Stimulated activated CD4-positive, alpha-beta T cell treated with anti-CD3 and anti-CD28 coated beads, TNF-alpha, amount 100 ng/mL, for 24 hours (primary cell): ENCODE results near the gene GSG1L.
"Not testable (repeated sequence)": the region's sequence is repeated elsewhere in the genome, so short reads cannot be mapped to it uniquely, and the experiment has no call there.

ENCODE experiments used
- DNase-seq, 3 experiments: peaks; one replicate each; pipeline ENCODE4 v3.0.0-alpha.2; 2020; ENCODE audit warnings: low read depth in 3 of 3

GSG1L gene

DNA sequence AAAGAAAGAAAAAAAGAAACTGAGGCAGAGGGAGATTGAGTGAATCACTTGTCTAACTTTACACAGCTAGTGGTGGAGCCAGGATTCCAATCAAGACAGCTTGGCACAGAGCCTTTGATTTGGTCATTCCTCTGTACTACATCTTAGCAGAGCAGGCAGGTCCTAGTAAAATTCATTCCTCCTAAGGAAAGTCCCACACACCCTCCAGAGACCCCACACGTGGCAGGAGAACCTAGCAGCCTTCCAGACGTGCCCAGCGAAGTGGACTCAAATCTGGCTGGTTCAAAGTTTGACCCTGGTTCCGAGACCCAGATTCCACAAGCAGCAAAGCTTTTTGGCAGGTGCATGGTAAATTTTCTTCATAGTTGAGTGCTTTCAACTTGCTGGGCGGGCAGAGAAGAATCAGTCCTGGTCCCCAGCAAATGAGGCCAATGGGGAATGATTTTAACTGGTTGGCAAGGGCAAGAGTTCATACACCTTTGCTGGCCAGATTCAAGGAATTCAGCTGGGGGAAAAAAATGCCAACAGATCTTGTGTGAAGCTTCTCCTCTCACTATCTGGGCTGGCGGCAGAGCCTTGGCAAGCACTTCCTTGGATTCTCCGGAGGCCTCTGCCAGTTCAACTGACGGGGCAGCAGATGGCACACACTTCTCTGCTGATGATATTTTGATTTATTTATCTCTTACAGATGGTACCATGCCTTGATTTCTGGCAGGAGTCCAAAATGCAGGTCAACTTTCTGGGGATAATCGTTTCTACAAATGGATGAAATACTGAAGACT is 82.4 kb downstream of the GSG1L start:
- no peak for DNase-seq

DNA sequence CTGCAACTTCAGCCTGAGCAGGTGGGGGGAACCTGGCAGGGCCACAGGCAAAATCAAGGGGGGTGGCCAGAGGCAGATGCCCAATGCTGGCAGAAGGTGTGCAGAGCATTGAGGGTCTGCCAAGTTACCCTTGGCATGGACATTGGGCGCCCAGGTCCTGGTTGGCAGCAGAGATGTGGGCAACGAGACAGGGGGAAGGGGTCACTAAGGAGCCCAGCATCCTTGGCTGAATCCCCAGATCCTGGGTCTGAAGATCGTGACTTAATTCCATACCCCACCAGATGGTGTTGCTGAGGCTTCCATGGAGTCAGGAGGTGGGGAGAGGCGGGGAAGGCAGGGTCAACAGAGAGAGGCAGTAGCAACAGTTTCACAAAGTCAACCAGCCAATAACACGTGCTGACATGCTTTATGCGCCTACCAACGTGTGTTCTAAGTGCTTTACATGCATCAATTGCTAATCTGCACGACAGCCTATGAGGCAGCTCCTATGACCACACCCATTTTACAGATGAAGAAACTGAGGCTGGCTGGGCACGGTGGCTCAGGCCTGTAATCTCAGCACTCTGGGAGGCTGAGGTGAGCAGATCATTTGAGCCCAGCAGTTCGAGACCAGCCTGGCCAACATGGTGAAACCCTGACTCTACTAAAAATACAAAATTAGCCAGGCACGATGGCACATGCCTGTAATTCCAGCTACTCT is 83.3 kb downstream of the GSG1L start:
- no peak for DNase-seq

DNA sequence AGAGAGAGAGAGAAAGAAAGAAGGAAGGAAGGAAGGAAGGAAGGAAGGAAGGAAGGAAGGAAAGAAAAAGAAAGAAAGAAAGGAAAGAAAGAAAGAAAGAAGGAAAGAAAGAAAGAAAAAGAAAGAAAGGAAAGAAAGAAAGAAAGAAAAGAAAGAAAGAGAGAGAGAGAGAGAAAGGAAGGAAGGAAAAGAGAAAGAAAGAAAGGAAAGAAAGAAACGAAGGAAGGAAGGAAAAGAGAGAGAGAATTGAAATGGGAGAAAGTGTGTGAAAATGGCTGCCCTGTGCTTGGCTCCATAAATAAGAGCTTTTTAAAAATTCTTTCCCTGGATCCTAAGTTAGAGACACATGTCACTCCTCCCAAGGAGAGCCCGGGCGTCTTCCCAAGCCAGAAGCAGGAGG is 83.8 kb downstream of the GSG1L start:
- not testable (repeated sequence) for DNase-seq

DNA sequence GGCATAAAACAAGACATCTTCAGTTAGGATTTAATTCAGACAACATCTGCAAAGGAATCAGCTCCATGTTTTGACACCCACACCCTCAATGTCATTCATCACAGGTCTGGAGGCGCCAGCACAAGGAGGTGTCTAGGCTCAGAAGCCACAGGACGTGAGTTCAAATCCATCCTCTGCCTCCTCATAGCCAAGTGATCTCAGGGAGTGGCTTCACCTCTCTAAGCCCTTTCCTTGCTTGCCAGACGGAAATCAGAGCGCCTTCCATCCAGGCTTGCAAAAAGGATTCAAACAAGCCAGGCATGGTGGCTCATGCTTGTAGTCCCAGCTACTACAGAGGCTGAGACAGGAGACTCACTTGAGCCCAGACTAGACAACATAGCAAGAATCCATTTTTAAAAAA is 84.6 kb downstream of the GSG1L start:
- DNase-seq: no peak

DNA sequence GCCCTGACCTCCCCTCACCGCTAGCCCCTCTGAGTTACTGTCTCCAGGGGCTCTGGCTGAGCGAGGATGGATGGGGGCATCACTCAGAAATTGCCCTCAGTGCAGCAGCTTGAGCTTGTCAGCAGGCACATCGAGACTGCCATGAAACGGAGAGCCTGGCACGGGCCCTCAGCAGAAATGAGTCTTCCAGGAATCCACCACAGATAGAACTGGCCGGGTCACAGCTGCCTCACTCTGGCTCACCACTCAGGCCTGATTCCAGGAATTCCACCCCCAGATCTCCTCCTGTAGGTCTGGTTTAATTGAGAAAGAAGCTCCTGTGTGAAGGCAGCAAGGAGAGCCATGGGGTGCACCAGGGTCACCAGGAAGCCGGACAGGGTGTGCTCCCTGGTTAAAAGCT is 85.5 kb downstream of the GSG1L start:
- DNase-seq: no peak

DNA sequence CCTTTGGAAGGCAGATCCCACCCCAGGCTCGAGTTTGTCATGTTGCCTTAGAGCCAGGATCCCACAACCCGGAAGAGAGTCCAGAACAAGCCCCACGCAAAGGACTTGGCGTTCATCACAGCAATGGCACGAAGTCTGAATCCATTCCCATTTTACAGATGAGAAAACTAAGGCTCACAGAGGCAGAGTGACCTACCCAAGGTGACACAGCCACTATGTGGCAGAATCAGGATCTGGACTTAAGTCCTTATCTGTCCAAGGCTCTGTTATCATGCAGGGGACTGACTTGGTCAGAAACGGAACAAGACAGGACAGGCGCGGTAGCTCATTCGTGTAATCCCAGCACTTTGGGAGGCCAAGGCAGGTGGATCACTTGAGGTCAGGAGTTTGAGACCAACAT is 86.5 kb downstream of the GSG1L start:
- no peak for DNase-seq

DNA sequence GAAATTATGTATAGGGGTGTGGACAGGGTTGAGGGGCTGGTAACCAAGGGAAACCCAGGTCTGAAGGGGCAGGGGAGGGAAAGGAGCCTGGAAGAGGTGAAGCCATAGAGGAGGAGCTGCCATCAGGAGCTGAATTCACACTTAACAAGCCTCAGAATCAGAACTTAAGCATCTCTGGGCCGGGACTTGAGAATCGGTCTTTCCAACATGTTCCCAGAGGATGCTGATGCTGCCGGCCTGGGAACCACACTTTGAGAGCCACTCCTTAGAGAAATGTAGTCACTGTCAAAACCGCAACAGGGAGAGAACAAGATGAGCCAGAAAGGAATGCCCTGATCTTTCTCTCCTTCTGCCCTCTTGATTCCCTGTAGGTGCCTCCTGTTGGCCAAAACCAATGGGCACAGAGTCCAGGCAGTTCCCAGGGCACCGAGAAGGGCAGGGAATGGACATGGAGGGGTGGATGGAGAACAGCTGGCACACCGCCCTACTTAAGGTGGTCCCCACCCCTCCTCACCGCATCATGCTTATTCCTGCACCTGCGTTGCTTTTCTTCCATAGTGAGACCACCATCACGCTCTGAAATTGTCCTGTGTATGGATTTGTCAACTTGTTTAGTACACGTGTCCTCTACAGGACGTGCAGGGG is 88.5 kb downstream of the GSG1L start:
- DNase-seq: no peak

DNA sequence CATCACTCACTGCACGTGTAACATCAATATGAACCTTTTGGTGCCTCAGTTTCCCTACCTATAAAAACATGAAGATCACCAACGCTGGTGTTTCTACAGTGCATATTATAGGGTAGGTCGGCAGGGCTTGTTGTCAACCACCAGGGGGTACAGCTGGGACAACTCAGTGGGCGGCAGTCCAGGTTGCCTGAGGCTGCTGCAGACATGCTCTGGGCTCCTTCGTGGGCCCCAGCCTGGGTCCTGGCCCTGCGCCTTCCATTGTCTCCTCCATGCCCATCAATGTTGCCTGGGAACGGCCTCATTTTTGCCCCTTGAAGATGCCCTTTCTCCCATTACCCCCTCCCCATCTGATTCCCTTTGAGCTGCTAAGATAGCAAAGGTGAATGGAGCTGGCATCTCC is 89.8 kb downstream of the GSG1L start:
- DNase-seq: no peak

DNA sequence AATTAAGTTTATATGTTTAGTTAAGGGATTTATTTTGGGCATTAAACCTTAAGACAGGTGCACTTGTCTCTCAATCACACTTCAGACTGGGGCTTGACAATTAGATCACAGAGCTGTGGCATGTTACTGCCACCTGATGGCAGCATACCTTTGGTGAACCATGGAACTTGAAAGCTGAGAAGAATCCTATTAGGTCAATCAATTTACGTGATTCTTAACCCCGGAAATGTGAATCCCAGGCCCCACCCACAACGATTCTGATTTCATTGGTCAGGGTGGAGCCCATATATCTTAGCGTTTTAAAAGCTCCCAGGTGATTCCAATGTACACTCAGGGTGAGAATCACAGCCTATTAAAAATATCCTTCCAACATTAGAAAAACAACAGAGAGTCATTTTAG is 91.0 kb downstream of the GSG1L start:
- peak; percentile 2 to 40 (median 12) for DNase-seq

DNA sequence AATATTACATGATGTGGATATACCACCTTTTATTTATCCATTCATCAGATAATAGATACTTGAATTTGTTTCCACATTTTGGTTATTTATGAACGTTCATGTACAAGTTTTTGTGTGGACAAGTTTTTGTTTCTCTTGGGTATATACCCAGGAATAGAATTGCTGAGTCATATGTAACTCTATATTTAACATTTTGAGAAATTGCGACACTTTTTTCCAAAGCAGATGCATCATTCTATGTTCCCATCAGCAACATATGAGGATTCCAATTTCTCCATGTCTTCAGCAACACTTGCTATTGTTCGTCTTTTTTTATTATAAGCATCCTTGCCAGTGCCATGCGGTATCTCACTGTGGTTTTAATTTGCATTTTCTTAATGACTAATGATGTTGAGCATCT is 93.9 kb downstream of the GSG1L start:
- no peak for DNase-seq

DNA sequence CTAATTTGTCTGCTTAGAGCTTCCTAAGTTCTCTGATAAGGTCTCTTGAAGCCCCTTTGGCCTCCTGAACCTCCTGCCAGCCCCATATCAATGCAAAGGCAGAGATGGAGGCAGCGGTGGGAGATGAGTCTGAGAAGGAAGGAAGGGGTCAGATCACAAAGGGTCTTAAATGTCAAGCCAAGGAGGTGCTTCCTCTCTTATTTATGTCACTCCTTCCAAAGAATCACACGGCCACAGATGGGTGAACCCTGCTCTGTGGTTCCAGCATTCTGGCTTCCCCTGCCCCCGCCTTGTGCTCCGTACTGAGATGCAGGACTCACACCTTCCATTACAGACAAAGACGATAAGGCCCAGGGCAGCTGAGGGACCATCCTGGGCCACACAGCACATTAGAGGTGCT is 96.3 kb downstream of the GSG1L start:
- DNase-seq: no peak

DNA sequence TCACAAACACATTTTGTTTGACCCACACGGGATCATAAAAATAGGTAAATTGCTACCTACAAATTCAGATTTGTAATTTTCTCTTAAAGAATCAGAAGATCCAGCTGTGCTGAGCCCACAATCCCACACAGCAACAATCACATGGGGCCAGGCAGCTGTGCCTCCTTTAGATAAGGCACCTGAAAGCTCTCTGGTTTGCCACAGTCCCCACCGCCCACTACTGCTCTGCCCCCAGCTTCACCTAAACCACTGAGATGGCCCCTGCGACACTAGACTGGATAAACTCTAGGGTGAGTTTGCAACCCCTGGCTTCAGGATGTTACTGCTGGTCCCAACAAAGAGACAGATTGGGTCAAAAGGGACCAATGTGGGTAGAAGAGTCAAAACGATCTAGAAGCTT is 96.8 kb downstream of the GSG1L start:
- DNase-seq: no peak

DNA sequence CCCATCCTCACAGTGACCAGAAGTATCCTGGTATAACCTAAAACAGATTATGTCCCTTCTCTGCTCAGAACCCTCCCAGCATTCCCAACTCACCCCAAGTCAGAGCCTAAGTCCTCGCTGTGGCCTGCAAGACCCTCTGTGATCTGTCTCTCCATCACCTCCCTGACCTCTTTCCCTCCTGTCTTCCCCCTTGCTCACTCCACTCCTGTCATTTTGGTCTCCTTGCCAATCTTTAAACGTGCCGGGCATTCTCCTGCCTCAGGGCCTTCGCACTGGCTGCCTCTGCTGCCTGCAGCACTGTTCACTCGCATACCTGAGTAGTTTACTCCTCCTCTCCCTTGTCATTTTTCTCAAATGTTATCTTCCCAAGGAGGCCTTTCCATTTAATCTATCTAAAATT is 97.7 kb downstream of the GSG1L start:
- DNase-seq: no peak

DNA sequence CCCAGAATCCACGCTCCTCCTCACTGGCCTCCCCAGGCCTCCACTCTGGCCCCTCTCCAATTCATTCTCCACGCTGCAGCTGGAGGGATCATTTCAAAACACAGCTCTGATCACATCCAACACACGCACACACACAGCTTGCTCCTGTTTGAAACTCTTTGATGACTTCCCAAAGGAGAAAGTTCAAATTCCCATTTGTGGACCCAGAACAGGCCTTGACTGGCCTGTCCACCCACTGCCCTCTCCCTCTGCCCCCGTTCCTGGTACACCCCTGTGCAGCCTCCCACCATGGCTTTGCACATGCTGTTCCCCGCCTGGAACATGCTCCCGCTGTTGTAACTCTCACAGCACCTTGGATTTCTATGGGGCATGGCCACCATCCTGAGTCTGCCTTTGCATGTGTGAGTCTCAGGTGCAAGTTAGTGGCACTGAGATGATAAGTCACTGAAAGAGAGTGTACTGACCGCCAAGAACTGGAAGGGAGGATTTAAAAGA is 100.0 kb downstream of the GSG1L start:
- no peak for DNase-seq

DNA sequence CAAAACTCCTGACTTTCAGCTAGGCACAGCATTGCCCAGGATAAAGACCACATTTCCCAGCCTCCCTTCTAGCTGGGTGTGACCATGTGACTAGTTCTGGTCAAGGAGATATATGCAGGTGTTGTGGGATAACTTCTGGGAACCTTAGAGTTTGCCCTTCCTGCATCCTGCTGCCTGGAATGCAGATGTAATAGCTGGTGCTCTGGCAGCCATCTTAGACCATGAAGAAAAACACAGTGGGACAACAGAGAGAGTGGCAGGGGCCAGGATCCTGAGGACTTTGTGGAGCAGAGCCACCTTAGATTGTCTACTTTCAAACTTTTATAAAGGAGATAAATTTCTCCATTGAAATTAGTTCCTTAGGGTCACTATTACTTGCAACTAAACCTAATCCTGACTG is 101.3 kb downstream of the GSG1L start:
- no peak for DNase-seq

DNA sequence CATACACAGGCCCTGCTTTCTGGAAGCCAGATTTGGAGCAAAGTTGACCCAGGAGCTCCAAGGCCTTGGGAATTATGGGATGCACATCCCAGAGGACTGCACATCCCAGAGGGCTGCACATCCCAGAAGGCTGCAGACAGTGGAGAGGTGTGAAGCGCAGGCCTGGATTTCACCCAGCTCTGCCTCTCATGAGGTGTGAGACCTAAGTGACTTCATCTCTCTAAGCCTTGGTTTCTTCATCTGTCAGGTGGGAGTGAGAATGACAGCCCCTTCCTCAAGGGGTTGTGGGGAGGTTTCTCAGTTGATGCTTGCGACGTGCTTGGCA is 102.3 kb downstream of the GSG1L start:
- DNase-seq: no peak

DNA sequence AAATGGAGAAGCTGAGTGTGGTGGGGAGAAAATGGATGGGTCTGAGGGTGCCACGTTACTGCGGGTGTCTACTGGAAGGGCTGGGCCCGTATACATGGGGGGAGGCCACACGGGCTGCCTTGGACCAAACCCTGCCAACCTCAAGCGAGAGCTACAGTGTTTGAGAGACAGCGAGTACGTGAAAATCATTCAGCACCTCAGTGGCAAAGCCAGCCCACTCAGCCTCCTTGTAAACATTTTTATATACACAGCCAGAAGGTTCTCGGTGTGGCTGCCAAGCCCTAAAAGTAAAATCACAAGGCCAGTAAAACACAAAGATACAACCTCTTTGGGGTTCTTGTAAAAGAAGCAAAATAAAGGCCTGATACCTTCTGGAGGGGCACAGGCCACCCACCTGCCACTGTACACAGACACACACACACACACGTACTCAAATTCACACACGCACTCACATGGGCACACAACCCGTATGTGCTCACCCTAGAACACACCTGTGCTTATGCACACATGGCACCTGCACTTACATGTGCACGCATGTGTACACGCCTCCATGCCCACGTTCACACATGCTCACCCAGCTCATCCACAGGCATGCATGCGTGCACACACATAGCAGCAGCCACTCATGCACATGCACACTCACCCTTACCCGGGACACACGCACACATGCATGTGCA is 102.8 kb downstream of the GSG1L start:
- DNase-seq: no peak

DNA sequence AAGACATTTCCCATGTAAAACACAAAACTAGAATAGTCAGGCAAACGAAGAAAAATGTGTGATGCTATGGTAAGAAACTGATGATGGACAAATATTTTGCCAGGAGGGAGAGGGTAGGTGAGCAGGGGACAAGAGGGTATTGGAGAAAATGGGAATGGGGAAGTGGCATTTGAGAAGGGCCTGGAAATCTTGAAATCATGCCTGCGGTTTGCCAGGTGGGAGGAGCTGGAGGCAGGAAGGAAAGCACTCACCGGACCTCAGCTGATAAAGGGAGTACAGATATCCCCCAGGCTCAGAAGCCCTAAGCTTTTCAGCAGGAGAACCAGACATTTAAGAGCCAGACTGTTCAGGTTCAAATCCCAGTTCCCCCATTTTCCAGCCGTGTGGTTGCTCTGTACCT is 103.6 kb downstream of the GSG1L start:
- DNase-seq: no peak

DNA sequence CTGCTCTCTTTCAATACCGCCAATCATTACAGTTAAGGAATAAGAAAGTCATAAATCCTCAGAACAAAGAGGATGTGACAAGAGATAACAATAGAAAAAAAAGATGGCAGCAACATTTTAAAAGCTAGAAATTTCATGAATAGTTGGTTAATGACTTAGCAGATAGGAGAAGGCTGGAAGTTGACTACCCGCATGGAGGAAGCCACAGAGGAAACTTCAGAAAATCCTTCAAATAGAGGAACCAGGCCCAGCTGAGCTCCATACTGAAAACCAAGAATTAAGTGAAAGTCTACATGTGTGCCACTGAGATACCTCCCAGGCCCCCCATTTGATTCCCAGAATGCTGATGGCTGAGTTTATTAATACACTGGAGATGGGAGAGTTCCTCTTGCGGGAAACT is 109.3 kb downstream of the GSG1L start:
- no peak for DNase-seq

DNA sequence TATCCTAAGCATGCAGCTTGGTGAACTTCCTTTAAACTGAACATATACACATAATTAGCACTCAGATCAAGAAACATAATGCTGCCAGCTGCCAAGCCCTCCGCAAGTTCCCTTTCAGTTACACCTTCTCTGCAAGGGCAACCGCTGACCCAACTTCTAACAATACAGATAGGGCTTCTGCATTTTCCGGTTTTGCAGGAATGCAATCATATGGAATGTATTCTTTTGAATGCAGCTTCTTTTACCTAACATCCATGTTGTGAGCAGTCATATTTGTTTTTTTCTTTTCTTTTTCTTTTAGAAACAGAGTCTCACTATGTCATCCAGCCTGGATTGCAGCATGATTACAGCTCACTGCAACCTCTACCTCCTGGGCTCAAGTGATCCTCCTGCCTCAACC is 110.7 kb downstream of the GSG1L start:
- no peak for DNase-seq

DNA sequence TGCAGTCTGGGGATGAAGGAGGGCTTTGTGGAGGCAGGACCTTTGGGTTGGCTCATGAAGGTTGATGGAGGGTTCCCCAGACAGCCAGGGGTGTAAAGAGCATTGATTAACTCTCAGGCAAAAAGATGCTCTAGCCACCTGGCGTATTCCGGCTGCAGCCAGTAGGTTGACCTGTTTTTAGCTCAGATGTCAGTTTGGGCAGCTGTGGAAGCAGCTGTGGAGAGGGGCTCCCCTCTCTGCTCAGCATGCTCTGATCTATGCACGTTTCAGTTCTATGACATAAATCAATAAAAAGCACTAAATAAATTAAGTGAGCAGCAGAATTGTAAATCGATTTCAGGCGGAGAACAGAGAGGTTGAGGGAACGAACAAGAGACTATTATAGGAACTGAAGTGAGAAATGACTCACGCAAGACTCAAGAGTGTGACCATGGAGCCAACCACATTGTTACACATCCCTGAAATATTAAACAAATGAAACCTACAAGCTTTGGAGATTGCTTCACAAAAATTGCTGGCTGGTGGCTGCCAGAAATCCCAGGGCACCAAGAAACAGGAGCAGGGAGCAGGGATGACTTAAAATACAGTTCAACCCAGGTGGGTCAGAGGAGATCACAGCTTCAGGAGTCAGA is 111.9 kb downstream of the GSG1L start:
- no peak for DNase-seq
